Left ventricle myocardium inferior (tissue), 1 donor: Measurements from ENCODE around the gene PPP1R14C. TPM values are rescaled to one million over a fixed set of nuclear protein-coding genes. Genes with fewer than 3 reads are reported as not detected.

Experiments
- DNase-seq: peaks from one replicate; pipeline ENCODE4 v3.0.0-alpha.2; 2020
- H3K27ac ChIP-seq: fragments of 200-600 bp; replicated peaks from 2 replicates; pipeline ENCODE4 v1.8.0; 2021
- H3K27me3 ChIP-seq: fragments of 200-600 bp; 2 replicates; pipeline ENCODE4 v1.8.0; 2021; ENCODE audit warnings: low read depth
- H3K36me3 ChIP-seq: fragments of 200-600 bp; 2 replicates; pipeline ENCODE4 v1.8.0; 2021
- H3K4me1 ChIP-seq: fragments of 200-600 bp; 2 replicates; pipeline ENCODE4 v1.8.0; 2021
- H3K4me3 ChIP-seq: fragments of 200-600 bp; 2 replicates; pipeline ENCODE4 v1.8.0; 2021; ENCODE audit warnings: mild to moderate bottlenecking, moderate library complexity
- H3K9me3 ChIP-seq: fragments of 200-600 bp; replicated peaks from 2 replicates; pipeline ENCODE4 v1.8.0; 2021
- intact Hi-C: fragments of 100-400 bp; cut with micrococcal nuclease; formaldehyde crosslinking; loops from one replicate; pipeline ENCODE4 v1.11.0; 2022
- total RNA-seq: library from RNA; stranded (reverse); fragmentation: NEBNext Ultra II Directional; extraction: Animal tissue kit (Norgen Biotek cat#: 25700); gene quantifications from one replicate; pipeline ENCODE4 v1.2.1, GENCODE V29; 2021
- TF ChIP-seq, protein P1 (sequence below): fragments of 200-600 bp; IDR thresholded peaks from 2 replicates; pipeline ENCODE4 v1.8.0; 2021; ENCODE audit warnings: antibody characterized with exemption, mild to moderate bottlenecking, borderline replicate concordance
- donor health status: DM: no; HTN: yes; CAD: no; lungs with severe emphysema.

Gene PPP1R14C
- total RNA-seq, 1 donor from 2014 or later, result 116 TPM

- TF ChIP-seq, protein P1, sequence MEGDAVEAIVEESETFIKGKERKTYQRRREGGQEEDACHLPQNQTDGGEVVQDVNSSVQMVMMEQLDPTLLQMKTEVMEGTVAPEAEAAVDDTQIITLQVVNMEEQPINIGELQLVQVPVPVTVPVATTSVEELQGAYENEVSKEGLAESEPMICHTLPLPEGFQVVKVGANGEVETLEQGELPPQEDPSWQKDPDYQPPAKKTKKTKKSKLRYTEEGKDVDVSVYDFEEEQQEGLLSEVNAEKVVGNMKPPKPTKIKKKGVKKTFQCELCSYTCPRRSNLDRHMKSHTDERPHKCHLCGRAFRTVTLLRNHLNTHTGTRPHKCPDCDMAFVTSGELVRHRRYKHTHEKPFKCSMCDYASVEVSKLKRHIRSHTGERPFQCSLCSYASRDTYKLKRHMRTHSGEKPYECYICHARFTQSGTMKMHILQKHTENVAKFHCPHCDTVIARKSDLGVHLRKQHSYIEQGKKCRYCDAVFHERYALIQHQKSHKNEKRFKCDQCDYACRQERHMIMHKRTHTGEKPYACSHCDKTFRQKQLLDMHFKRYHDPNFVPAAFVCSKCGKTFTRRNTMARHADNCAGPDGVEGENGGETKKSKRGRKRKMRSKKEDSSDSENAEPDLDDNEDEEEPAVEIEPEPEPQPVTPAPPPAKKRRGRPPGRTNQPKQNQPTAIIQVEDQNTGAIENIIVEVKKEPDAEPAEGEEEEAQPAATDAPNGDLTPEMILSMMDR, result no peak
- Histone ChIP-seq H3K4me1 (no peaks in the 10 kb centered on the region), H3K4me3 (no peak overlapping the region), H3K27ac (no peak overlapping the region), H3K9me3 (peaks cover 22% of the 10 kb centered on the region), H3K36me3 (no peaks in the 10 kb centered on the region), H3K27me3 (no peaks in the 10 kb centered on the region)
- intact Hi-C loops, result no loop called here
- no peak for DNase-seq
Measured at GRCh38 chr6:150296890-150297289, 154.0 kb downstream of the PPP1R14C start.

DNA sequence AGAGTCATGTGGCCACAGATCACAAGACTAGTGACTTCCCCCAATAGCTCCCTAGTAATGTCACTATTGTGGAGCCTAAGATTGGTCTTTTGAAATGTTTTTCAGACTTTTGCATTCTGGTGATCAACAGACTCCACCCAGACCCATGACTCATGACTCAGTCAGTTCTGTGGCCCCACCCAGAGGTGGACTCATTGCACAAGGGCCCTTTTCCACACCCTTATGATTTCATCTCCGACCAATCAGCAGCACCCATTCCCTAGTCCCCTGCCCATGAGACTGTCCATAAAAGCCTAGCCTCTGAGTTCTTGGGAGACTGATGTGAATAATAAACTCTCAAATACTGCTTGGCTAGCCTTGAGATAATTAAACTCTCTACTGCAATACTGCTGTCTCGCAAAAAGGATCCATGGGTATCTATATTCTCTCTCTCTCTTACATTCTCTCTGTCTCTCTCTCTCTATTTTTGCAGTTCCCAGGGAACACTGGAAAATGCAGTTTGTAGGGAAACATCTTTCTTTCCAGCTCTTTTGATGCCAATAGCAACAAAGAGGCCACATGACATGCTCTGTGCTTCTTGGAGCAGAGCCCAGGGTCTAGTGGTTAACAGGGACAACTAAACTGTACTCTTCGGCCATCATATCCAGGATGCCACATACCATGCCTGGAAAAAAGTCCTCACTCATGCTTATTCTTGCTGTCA, 154.6 kb downstream of the PPP1R14C start:
- TF ChIP-seq, protein P1, result no peak
- DNase-seq, result no peak
- no peak overlapping the region for H3K4me3 ChIP-seq
- H3K27me3 ChIP-seq, result no peaks in the 10 kb centered on the region
- H3K27ac ChIP-seq, result no peak overlapping the region
- peaks cover 22% of the 10 kb centered on the region for H3K9me3 ChIP-seq
- intact Hi-C loops, result no loop called here
- no peaks in the 10 kb centered on the region for H3K36me3 ChIP-seq
- no peaks in the 10 kb centered on the region for H3K4me1 ChIP-seq

- intact Hi-C loops, result no loop called here
- DNase-seq, result no peak
- Histone ChIP-seq H3K9me3 (peaks cover 22% of the 10 kb centered on the region), H3K36me3 (no peaks in the 10 kb centered on the region), H3K27ac (no peak overlapping the region), H3K4me1 (no peaks in the 10 kb centered on the region), H3K27me3 (no peaks in the 10 kb centered on the region), H3K4me3 (no peak overlapping the region)
- TF ChIP-seq, protein P1, result no peak
Measured at GRCh38 chr6:150298030-150298380, 155.2 kb downstream of the PPP1R14C start.

GRCh38 chr6:150298676-150299075, 155.8 kb downstream of the PPP1R14C start:
- Histone ChIP-seq H3K4me1 (no peaks in the 10 kb centered on the region), H3K27me3 (no peaks in the 10 kb centered on the region), H3K9me3 (peaks cover 22% of the 10 kb centered on the region), H3K4me3 (no peak overlapping the region), H3K36me3 (no peaks in the 10 kb centered on the region), H3K27ac (no peak overlapping the region)
- TF ChIP-seq, protein P1, result no peak
- intact Hi-C loops, result no loop called here
- DNase-seq, result no peak

Other genes starting within 250 kb of the PPP1R14C start
- 0.19 TPM for gene RAET1E, start 244.9 kb upstream of the PPP1R14C start, total RNA-seq
- gene RAET1G, start 219.9 kb upstream of the PPP1R14C start, total RNA-seq, result 0.19 TPM
- 0.93 TPM for gene ULBP2, start 201.0 kb upstream of the PPP1R14C start, total RNA-seq
- gene ULBP1, start 179.1 kb upstream of the PPP1R14C start, total RNA-seq, result 0.38 TPM
- not detected for gene RAET1L, start 117.5 kb upstream of the PPP1R14C start, total RNA-seq
- gene ULBP3, start 73.9 kb upstream of the PPP1R14C start, total RNA-seq, result 0.99 TPM
- not detected for gene IYD, start 226.0 kb downstream of the PPP1R14C start, total RNA-seq